Measurements from ENCODE around the gene CGNL1.

DNA sequence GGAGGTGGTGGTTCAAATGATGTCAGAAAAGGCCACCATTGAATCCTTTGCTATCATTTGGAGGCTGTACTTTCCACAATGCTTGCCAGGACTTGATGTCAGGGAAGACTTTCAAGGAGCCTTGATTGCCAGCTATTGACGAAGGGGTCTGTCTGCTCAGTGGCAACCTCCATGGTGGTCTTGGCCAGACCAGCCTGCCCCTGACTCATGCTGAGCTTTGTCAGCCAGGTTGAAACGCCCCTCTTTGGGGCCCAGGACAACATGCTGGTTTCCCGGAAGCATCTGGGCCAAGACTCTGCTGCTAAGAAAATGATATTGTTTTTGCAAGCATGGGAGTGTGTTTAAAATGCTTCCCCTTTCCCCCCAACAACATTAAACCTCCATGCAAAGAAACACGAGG lies 26.7 kb downstream of the CGNL1 start:
- TF ChIP-seq, protein P1, sequence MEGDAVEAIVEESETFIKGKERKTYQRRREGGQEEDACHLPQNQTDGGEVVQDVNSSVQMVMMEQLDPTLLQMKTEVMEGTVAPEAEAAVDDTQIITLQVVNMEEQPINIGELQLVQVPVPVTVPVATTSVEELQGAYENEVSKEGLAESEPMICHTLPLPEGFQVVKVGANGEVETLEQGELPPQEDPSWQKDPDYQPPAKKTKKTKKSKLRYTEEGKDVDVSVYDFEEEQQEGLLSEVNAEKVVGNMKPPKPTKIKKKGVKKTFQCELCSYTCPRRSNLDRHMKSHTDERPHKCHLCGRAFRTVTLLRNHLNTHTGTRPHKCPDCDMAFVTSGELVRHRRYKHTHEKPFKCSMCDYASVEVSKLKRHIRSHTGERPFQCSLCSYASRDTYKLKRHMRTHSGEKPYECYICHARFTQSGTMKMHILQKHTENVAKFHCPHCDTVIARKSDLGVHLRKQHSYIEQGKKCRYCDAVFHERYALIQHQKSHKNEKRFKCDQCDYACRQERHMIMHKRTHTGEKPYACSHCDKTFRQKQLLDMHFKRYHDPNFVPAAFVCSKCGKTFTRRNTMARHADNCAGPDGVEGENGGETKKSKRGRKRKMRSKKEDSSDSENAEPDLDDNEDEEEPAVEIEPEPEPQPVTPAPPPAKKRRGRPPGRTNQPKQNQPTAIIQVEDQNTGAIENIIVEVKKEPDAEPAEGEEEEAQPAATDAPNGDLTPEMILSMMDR (IDR thresholded peaks at IDR 0.05), result no peak
- no peak for TF ChIP-seq HMGXB4 (CRISPR knock-in tag; IDR thresholded peaks at IDR 0.05; ENCODE audit: borderline replicate concordance)
- TF ChIP-seq JUN (IDR thresholded peaks at IDR 0.05), result no peak
- no peak for TF ChIP-seq POLR2A (IDR thresholded peaks at IDR 0.05; ENCODE audit: low read length)
- no peak for TF ChIP-seq REST (IDR thresholded peaks at IDR 0.05)
